A172 (cell line): Measurements from ENCODE around the gene EBNA1BP2. TPM values are rescaled to one million over a fixed set of nuclear protein-coding genes. Genes with fewer than 3 reads are reported as not detected.
"Not testable (repeated sequence)": the region's sequence is repeated elsewhere in the genome, so short reads cannot be mapped to it uniquely, and the experiment has no call there.

ENCODE experiments used
- DNase-seq: peaks from one replicate; pipeline ENCODE4 v3.0.0-alpha.2; 2015; ENCODE audit warnings: low spot score
- total RNA-seq: library from RNA; depleted of rRNA; stranded (reverse); fragments of >200 nt; shearing (Covaris generic); gene quantifications from 2 replicates; pipeline ENCODE4 v1.2.3, GENCODE V29; 2014; rRNA removed

The EBNA1BP2 gene
- total RNA-seq = 167 and 244 TPM in 2 replicates

GRCh38 chr1:43171876-43172526, at the start of gene EBNA1BP2, which contains the start of gene CFAP57:
TSS of gene EBNA1BP2 (minus strand) at chr1:43172290. CDS start at chr1:43172118, 172 bp downstream.
TSS of gene CFAP57 (plus strand) at chr1:43172330. CDS start at chr1:43172754, 424 bp downstream.
- DNase-seq = peak; percentile 91

DNA sequence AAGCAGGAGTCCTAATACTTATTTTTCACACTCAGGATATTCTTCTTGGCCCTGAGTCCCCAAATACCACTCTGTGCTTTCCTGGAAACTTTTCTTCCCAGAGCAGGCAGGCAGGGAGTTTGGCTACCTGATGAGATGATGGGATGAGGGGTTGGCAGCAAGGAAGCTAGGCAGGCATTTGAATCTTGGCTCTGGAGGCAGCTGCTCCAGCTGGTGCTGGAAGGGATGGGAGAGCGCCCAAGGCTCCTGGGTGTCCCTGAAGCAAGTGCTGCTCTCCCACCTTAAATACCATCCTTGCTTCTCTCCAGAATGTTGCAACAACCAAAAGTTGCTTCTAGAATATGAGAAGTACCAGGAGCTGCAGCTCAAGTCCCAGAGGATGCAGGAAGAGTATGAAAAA, 49.7 kb upstream of the EBNA1BP2 start:
- no peak for DNase-seq

DNA sequence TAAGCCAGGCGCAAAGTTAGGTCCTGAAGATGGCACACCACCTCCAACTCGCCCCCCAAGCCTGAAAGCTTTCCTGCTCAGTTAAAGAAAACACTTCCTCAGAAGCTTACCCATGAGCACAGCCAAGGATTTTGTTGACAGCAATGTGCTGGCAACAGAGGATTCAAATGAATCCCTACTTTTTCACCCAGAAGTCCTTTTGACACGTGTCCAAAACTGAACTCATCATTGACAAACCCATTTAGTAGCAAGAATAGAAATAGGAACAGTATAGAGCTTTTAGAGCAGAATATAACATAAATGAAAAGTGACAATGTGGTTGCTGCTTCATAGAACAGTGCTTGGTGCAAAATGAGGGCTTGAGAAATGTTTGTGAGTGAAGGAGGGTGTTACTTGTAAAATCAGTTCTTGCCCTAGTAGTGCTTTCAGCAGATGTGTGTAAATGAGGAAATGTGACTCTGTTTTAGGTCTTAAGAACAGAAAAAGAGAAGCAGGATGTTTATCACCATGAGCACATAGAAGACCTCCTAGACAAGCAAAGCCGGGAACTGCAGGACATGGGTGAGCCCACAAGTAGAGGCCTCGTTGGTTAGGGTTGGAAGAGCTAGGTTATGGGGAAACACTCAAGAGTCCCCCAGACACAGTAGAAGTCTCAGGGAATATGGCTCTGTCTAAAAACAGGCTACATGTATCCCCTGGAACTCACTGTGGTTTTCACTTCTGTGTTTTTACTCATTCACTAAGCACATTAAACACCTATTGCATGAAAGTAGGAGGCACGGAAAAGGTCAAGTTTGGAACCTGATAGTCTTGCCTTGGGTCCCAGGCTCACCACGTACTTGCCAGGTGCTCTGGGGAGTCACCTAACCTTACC, 49.1 kb upstream of the EBNA1BP2 start:
- no peak for DNase-seq

GRCh38 chr1:43217747-43218146, 45.7 kb upstream of the EBNA1BP2 start:
- DNase-seq = no peak

DNA sequence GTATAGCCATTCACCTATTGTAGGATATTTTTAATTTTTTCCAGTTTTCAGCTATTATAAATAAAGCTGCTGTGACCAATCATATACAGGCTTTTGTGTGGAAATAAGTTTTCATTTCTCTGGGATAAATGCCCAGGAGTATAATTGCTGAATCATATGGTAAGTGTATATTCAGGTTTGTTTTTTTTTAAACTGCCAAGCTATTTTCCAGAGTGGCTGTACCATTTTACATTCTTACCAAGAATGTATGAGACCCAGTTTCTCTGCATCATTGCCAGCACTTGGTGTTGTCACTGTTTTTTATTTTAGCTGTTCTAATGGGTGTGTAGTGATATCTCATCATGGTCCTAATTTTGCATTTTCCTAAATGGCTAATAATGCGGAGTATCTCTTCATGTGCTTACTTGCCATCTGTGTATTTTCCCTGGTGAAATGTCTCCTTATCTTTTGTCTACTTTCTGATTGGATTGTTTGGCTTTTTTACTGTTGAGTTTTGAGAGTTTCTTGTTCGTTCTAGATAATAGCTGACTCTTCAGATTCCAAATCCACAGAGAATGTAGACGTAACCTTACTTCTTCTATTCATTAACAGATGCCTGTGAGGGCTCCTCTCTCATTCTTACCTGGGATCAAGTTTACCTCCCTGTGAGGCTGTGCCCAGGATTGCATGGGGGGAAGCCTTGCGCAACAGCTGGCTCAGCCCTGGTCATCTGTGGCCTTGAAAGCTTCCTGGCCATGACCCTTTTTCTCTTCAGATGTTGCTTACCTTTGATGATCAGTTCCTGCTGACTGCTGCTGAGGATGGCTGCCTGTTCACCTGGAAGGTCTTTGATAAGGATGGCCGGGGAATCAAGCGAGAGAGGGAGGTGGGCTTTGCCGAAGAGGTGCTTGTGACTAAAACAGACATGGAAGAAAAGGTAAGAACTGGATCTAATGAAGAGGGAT, 42.7 kb upstream of the EBNA1BP2 start:
- no peak for DNase-seq

DNA sequence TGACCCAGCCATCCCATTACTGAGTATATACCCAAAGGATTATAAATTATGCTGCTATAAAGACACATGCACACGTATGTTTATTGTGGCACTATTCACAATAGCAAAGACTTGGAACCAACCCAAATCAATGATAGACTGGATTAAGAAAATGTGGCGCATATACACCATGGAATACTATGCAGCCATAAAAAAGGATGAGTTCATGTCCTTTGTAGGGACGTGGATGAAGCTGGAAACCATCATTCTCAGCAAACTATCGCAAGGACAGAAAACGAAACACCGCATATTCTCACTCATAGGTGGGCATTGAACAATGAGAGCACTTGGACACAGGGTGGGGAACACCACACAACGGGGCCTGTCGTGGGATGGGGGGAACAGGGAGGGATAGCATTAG, 36.2 kb upstream of the EBNA1BP2 start:
- not testable (repeated sequence) for DNase-seq

DNA sequence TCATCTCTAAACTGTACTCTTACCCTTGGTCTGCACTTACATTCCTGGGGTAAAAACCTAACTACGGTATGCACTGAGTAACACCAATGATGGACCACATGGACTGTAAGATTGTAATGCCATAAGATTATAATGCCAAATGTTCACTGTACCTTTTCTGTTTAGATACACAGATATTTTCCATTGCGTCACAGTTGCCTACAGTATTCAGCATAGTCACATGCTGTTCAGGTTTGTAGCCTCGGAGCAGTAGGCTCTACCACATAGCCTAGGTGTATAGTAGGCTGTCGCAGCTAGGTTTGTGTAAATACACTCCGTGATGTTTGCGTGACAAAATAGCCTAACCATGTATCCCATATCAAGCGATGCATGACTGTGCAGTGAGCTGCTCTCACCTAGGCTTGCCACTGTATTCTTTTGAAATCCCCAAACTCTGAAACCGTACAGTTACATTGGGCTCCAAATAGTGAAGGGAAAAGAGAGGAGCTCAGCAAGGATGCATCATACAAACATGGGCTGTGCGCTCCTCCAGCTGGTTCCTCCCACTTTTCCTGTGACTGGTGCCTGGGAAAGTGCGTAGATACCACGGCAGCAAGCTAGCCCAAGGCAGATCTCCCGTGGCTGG, 35.3 kb upstream of the EBNA1BP2 start:
- peak; percentile 67 for DNase-seq

DNA sequence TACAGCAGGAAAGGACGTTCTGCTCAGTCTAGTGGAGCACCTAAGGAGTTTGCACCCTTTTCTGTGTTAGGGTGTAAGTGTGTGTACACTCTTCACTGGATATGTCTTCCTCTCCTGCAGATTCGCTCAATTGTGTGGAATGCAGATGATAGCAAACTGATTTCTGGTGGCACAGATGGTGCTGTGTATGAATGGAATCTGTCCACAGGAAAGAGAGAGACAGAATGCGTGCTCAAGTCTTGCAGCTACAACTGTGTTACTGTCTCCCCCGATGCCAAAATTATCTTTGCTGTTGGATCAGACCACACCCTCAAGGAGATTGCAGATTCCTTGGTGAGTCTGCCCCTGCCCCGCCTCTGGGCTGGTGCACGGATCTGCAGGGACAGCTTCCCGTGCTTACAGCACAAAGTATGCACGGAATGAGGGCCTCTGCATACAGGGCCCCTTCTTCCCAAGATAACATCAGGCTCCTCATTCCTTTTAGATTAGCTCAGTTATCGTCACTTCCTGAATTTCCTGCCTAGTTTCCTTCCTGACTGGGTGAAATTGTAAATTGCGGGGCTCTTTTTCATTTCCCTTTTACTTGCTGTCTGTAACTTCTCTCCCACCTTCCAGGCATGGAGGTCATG, 34.6 kb upstream of the EBNA1BP2 start:
- DNase-seq = peak; percentile 98

GRCh38 chr1:43205671-43206070, 33.6 kb upstream of the EBNA1BP2 start:
- DNase-seq = peak; percentile 46

- no peak for DNase-seq
Observed at GRCh38 chr1:43204394-43204793, 32.3 kb upstream of the EBNA1BP2 start.

- DNase-seq = no peak
Observed at GRCh38 chr1:43203859-43204258, 31.8 kb upstream of the EBNA1BP2 start.

DNA sequence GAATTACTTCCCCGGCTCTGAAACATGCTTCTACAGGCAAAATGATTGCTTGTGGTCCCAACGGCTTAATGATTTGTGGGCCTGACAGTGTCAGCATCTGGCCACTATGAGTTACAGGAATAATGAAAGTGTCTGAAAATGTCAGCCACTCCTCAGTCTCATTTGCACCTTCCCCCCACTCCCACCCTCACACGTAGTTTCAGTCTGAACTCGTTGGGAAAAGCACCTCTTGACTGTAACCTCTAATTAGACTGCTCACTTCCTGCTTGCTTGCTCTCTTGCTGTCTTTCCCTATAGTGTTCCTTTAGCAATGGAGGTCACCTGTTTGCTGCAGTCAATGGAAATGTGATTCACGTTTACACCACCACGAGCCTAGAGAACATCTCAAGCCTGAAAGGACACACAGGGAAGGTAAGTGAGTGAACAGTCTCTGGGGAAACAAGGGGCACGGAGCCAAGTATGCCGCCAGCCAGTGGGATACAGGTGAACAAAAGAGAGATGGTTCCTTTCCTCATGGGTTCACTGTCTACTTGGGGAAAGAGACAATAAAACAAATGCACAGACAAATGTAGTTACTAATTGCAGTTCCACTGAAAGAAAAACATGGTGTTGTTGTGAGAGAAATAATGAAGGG, 27.1 kb upstream of the EBNA1BP2 start:
- DNase-seq = no peak

- no peak for DNase-seq
Observed at GRCh38 chr1:43197343-43198127, 25.4 kb upstream of the EBNA1BP2 start.

DNA sequence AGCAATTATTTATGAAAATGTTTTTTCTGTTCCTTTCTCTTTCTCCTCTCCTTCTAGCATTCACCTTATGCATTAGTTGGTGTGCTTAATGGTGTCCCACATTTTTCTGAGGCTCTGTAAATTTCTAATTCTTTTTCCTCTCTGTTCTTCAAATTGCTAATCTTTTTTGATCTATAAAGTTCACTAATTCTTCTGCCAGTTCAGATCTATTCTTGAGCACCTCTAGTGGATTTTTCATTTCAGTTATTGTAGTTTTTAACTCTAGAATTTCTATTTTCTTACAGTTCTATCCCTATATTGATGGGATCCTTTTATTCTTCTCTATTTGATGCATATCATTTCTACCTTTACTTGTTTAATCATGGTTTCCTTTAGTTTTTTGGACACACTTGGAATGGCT, 22.4 kb upstream of the EBNA1BP2 start:
- DNase-seq = no peak

- no peak for DNase-seq
Observed at GRCh38 chr1:43188106-43188505, 16.0 kb upstream of the EBNA1BP2 start.

DNA sequence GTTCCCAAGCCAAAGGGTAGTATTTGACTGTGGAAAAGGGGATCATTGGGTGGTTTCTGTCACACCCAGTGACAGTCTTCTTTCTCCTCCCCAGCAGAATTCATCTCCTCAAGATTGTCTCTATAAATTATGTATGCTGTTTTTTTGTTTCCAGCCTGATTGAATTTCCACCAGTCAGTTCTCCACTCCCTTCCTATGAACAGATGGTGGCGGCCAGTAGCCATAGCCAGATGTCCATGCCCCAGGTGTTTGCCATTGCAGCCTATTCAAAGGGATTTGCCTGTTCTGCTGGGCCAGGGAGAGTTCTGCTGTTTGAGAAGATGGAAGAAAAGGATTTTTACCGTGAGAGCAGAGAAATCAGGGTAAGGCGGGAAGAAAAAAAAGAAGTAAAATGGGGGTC, 12.9 kb upstream of the EBNA1BP2 start:
- DNase-seq = no peak

DNA sequence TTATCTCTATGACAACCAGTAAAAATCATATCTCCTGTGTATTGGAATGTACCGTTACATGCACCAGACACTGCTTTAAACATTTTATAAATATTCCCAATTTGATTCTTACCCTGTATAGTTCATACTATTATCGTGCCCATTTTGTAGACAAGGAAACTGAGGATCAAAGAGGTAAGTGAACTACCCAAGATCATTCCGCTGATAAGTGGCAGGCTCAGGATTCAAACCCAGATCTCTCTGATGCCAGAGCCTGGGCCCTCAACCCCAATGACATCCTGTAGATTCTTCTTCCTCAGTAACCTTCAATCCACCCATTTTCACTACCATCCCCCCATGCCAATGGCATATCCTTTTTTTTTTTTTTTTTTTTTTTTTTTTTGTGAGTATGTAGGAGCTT, 12.3 kb upstream of the EBNA1BP2 start:
- no peak for DNase-seq

- no peak for DNase-seq
Observed at GRCh38 chr1:43177691-43178090, 5.6 kb upstream of the EBNA1BP2 start.

DNA sequence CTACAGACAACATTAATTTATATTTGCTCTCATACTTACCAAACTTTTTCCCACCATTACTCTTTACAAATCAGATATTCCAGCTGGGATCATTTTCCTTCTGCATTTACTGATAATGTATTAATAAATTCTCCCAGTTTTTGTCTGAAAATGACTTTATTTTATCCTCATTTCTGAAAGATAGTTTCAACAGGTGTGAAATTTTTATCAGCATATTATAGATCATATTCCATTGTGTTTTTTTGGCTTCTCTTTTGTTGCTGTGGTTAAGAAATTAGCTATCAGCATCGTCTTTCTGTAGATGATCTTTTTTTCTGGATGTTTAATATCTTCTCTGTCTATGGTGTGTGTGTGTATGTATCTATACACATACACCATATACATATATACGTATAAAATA, 2.8 kb upstream of the EBNA1BP2 start:
- no peak for DNase-seq

GRCh38 chr1:43172527-43172972, 460 bp upstream of the EBNA1BP2 start:
- DNase-seq = peak; percentile 61
